HG02623 (cell line): ENCODE results near the gene LDLRAP1.
A peak's percentile ranks its signal among the peaks of the same experiment; 100 is the strongest.

Source experiments
- ATAC-seq: cut with Tn5 transposase; IDR thresholded peaks from one replicate; pipeline ENCODE4 v1.9.1; 2021; ENCODE audit warnings: moderate library complexity; ENCODE audit not compliant: unreplicated experiment

Gene LDLRAP1

GRCh38 chr1:25560788-25561187 is 17.4 kb downstream of the LDLRAP1 start:
- no peak for ATAC-seq

- no peak for ATAC-seq
Measured at GRCh38 chr1:25561421-25562100, 18.2 kb downstream of the LDLRAP1 start.

GRCh38 chr1:25562101-25562927 is 18.9 kb downstream of the LDLRAP1 start:
- ATAC-seq: peak; percentile 55

GRCh38 chr1:25562928-25563283 is 19.5 kb downstream of the LDLRAP1 start:
- no peak for ATAC-seq

- no peak for ATAC-seq
Measured at GRCh38 chr1:25563330-25564215, 20.2 kb downstream of the LDLRAP1 start.

- ATAC-seq: no peak
Measured at GRCh38 chr1:25564777-25565574, 21.6 kb downstream of the LDLRAP1 start.

- no peak for ATAC-seq
Measured at GRCh38 chr1:25565626-25566025, 22.2 kb downstream of the LDLRAP1 start.

- ATAC-seq: no peak
Measured at GRCh38 chr1:25566176-25566729, 22.8 kb downstream of the LDLRAP1 start.

- ATAC-seq: no peak
Measured at GRCh38 chr1:25566730-25567341, 23.4 kb downstream of the LDLRAP1 start.

GRCh38 chr1:25567710-25568089 is 24.3 kb downstream of the LDLRAP1 start:
- no peak for ATAC-seq

GRCh38 chr1:25568090-25568833 is 24.9 kb downstream of the LDLRAP1 start:
- no peak for ATAC-seq

GRCh38 chr1:25568834-25569596 is 25.6 kb downstream of the LDLRAP1 start:
- no peak for ATAC-seq

GRCh38 chr1:25569597-25570396 is 26.4 kb downstream of the LDLRAP1 start:
- ATAC-seq: no peak

- no peak for ATAC-seq
Measured at GRCh38 chr1:25570798-25571521, 27.6 kb downstream of the LDLRAP1 start.

GRCh38 chr1:25571522-25571970 is 28.1 kb downstream of the LDLRAP1 start:
- ATAC-seq: no peak

- no peak for ATAC-seq
Measured at GRCh38 chr1:25572107-25572506, 28.7 kb downstream of the LDLRAP1 start.
